ENCODE measurements around the gene HCST. TPM values are rescaled to one million over a fixed set of nuclear protein-coding genes. Genes with fewer than 3 reads are reported as not detected.

The HCST gene
- total RNA-seq, 4 donors from 2014 or later, result 1.2 to 1.5 TPM; not detected in 2

DNA sequence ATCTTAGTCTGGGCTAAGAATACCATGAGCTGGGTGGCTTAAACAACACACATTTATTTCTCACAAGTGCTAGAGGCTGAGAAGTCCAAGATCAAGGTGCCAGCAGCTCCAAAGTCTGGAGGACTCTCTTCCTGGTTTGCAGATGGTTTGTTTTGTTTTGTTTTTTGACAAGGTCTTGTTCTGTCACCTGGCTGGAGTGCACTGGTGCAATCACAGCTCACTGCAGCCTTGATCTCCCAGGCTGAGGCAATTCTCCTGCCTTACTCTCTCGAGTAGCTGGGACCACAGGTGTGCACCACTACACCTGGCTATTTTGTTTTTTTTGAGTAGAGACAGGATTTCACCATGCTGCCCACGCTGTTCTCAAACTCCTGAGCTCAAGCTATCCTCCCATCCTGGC, 18.4 kb upstream of the HCST start:
- intact Hi-C loops (cut with DNase I; ENCODE audit: low total_unique reads) (no loop called here), in situ Hi-C loops (cut with MboI; ENCODE audit: low sequenced_read_pairs in 4 of 4) (loop anchor here in 1 of 4 donors (10.0 kb wide), 1 partner anchor 51 kb away; the partner anchor contains the start of gene LRFN3)
- DNase-seq (no peak), ATAC-seq (no peak)
- H3K36me3 ChIP-seq, result peaks cover 0 to 10% of the 10 kb centered on the region in 2 donors
- TF ChIP-seq POLR2A (IDR thresholded peaks at IDR 0.05), result no peak
- TF ChIP-seq, protein P1, sequence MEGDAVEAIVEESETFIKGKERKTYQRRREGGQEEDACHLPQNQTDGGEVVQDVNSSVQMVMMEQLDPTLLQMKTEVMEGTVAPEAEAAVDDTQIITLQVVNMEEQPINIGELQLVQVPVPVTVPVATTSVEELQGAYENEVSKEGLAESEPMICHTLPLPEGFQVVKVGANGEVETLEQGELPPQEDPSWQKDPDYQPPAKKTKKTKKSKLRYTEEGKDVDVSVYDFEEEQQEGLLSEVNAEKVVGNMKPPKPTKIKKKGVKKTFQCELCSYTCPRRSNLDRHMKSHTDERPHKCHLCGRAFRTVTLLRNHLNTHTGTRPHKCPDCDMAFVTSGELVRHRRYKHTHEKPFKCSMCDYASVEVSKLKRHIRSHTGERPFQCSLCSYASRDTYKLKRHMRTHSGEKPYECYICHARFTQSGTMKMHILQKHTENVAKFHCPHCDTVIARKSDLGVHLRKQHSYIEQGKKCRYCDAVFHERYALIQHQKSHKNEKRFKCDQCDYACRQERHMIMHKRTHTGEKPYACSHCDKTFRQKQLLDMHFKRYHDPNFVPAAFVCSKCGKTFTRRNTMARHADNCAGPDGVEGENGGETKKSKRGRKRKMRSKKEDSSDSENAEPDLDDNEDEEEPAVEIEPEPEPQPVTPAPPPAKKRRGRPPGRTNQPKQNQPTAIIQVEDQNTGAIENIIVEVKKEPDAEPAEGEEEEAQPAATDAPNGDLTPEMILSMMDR (IDR thresholded peaks at IDR 0.05 in 4 of 5, conservative IDR thresholded peaks at IDR 0.05 in 1 of 5), result no peak
- H3K27ac ChIP-seq, result no peak overlapping the region
- no peaks in the 10 kb centered on the region for H3K27me3 ChIP-seq
- no peaks in the 10 kb centered on the region for H3K9me3 ChIP-seq
- H3K4me1 ChIP-seq, result no peaks in the 10 kb centered on the region
- H3K4me3 ChIP-seq, result no peak overlapping the region

DNA sequence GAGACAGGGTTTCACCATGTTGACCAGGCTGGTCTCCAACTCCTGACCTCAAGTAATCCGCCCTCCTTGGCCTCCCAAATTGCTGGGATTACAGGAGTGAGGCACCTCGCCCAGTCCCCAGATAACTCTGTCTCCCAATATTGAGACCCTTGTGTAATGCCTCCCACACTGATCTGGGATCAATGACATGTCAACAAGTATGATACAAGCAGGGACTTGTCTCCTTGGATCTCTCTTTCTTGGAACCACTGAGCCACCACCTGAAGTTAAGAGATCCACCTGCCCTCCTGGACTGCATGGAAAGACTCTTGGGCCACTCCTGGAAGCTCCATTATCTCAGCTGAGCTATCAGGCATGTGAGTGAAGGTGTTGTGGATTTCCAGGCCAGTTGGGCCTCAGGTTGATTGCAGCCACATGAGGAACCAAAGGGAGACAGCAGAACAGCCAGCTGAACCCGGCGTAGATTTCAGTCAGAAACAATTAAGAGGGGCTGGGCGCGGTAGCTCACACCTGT, 17.0 kb upstream of the HCST start:
- peaks cover 0 to 17% of the 10 kb centered on the region in 2 donors for H3K36me3 ChIP-seq
- no peak for ATAC-seq
- in situ Hi-C loops (cut with MboI; ENCODE audit: low sequenced_read_pairs in 4 of 4), result loop anchor here in 1 of 4 donors (10.0 kb wide), 1 partner anchor 50 kb away; the partner anchor contains the start of gene LRFN3
- TF ChIP-seq, protein P1 (IDR thresholded peaks at IDR 0.05 in 4 of 5, conservative IDR thresholded peaks at IDR 0.05 in 1 of 5), result no peak
- TF ChIP-seq POLR2A (IDR thresholded peaks at IDR 0.05), result no peak
- H3K9me3 ChIP-seq, result no peaks in the 10 kb centered on the region
- H3K27ac ChIP-seq, result no peak overlapping the region
- DNase-seq, result no peak
- H3K27me3 ChIP-seq, result no peaks in the 10 kb centered on the region
- no peaks in the 10 kb centered on the region for H3K4me1 ChIP-seq
- H3K4me3 ChIP-seq, result no peak overlapping the region
- intact Hi-C loops (cut with DNase I; ENCODE audit: low total_unique reads), result no loop called here

DNA sequence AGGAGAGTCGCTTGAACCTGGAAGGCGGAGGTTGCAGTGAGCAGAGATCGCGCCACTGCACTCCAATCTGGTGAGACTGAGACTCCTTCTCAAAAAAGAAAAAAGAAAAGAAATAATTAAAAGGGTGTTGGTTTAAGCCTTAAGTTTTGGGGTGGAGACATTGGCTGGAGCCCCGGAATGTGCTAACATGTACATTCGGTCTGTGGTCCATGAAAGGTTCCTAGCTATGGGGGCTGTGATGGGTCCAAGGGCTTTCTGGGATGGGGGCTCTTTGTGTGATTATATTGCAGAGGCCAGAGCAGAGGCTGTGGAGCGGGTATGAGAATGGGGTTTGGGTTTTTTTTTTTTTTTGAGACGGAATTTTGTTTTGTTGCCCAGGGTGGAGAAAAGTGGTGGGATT, 16.4 kb upstream of the HCST start:
- Histone ChIP-seq H3K27me3 (no peaks in the 10 kb centered on the region), H3K4me1 (no peaks in the 10 kb centered on the region), H3K4me3 (no peak overlapping the region), H3K27ac (no peak overlapping the region), H3K36me3 (peaks cover 0 to 17% of the 10 kb centered on the region in 2 donors), H3K9me3 (no peaks in the 10 kb centered on the region)
- DNase-seq (no peak), ATAC-seq (no peak)
- in situ Hi-C loops (cut with MboI; ENCODE audit: low sequenced_read_pairs in 4 of 4) (loop anchor here in 1 of 4 donors (10.0 kb wide), 1 partner anchor 49 kb away; the partner anchor contains the start of gene LRFN3), intact Hi-C loops (cut with DNase I; ENCODE audit: low total_unique reads) (no loop called here)
- no peak for TF ChIP-seq POLR2A (IDR thresholded peaks at IDR 0.05)
- TF ChIP-seq, protein P1 (IDR thresholded peaks at IDR 0.05 in 4 of 5, conservative IDR thresholded peaks at IDR 0.05 in 1 of 5), result no peak

DNA sequence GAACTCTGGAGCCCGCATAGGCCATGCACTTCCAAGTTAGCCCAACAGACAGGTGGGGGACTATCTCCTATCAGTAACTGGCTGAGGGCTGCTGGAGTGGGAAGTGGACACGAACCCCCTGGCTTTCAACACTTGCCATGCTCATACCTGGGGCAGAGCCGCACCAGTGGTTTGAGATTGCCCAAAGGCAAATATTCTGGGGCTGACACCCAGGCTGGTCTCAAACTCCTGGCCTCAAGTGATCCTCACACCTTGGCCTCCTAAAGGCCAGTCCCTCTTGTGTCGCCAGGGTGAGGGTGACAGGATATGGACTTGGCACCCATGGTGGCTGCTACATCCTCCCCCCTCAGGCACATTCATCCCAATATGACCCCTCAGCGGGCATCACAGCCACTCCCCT, 15.1 kb upstream of the HCST start:
- no peaks in the 10 kb centered on the region for H3K9me3 ChIP-seq
- DNase-seq (no peak), ATAC-seq (no peak)
- in situ Hi-C loops (cut with MboI; ENCODE audit: low sequenced_read_pairs in 4 of 4) (loop anchor here in 1 of 4 donors (10.0 kb wide), 1 partner anchor 48 kb away; the partner anchor contains the start of gene LRFN3), intact Hi-C loops (cut with DNase I; ENCODE audit: low total_unique reads) (no loop called here)
- TF ChIP-seq, protein P1 (IDR thresholded peaks at IDR 0.05 in 4 of 5, conservative IDR thresholded peaks at IDR 0.05 in 1 of 5), result no peak
- TF ChIP-seq POLR2A (IDR thresholded peaks at IDR 0.05), result no peak
- no peak overlapping the region for H3K4me3 ChIP-seq
- no peaks in the 10 kb centered on the region for H3K27me3 ChIP-seq
- no peaks in the 10 kb centered on the region for H3K4me1 ChIP-seq
- peaks cover 0 to 17% of the 10 kb centered on the region in 2 donors for H3K36me3 ChIP-seq
- no peak overlapping the region for H3K27ac ChIP-seq
